GM23248 (cell line): ENCODE results near the gene GATAD2B. TPM values are rescaled to one million over a fixed set of nuclear protein-coding genes. Genes with fewer than 3 reads are reported as not detected.

Experiments used
- DNase-seq: peaks from one replicate; pipeline ENCODE4 v3.0.0-alpha.2; 2015
- H2AFZ ChIP-seq: fragments of 200-600 bp; sonication (generic); 2 replicates; pipeline ENCODE4 v1.6.1; 2016; ENCODE audit warnings: antibody characterized with exemption
- H3F3A ChIP-seq: fragments of 200-600 bp; sonication (generic); 2 replicates; pipeline ENCODE4 v1.6.1; 2016; ENCODE audit warnings: mild to moderate bottlenecking, antibody characterized with exemption, mixed run types; ENCODE audit not compliant: insufficient read depth
- H3K27ac ChIP-seq: fragments of 200-600 bp; sonication (generic); 2 replicates; pipeline ENCODE4 v1.5.1; 2016; ENCODE audit warnings: mild to moderate bottlenecking
- H3K27me3 ChIP-seq: fragments of 200-600 bp; sonication (generic); replicated peaks from 2 replicates; pipeline ENCODE4 v1.6.1; 2016; ENCODE audit warnings: mild to moderate bottlenecking; ENCODE audit not compliant: insufficient read depth
- H3K36me3 ChIP-seq: fragments of 200-600 bp; sonication (generic); 2 replicates; pipeline ENCODE4 v1.6.1; 2016; ENCODE audit warnings: low read depth, mild to moderate bottlenecking
- H3K4me1 ChIP-seq: fragments of 200-600 bp; sonication (generic); 2 replicates; pipeline ENCODE4 v1.6.1; 2016; ENCODE audit warnings: mild to moderate bottlenecking; ENCODE audit not compliant: insufficient read depth
- H3K4me2 ChIP-seq: fragments of 200-600 bp; sonication (generic); one replicate; pipeline ENCODE4 v1.6.1; 2016; ENCODE audit warnings: mild to moderate bottlenecking; ENCODE audit not compliant: unreplicated experiment
- H3K4me3 ChIP-seq: fragments of 200-600 bp; sonication (generic); 2 replicates; pipeline ENCODE4 v1.5.1; 2016; ENCODE audit warnings: mild to moderate bottlenecking
- H3K79me2 ChIP-seq: fragments of 200-600 bp; sonication (generic); 2 replicates; pipeline ENCODE4 v1.6.1; 2016; ENCODE audit warnings: mild to moderate bottlenecking; ENCODE audit not compliant: insufficient read depth
- H3K9ac ChIP-seq: fragments of 200-600 bp; sonication (generic); 2 replicates; pipeline ENCODE4 v1.6.1; 2016; ENCODE audit warnings: mild to moderate bottlenecking
- H3K9me2 ChIP-seq: fragments of 200-600 bp; sonication (generic); 2 replicates; pipeline ENCODE4 v1.6.1; 2016; ENCODE audit warnings: mixed run types, mild to moderate bottlenecking, moderate library complexity; ENCODE audit not compliant: insufficient read depth
- H3K9me3 ChIP-seq: fragments of 200-600 bp; sonication (generic); one replicate; pipeline ENCODE4 v1.6.1; 2017; ENCODE audit warnings: low read depth
- H4K20me1 ChIP-seq: fragments of 200-600 bp; sonication (generic); 2 replicates; pipeline ENCODE4 v1.6.0; 2016; ENCODE audit not compliant: insufficient read depth
- EZH2 ChIP-seq: fragments of 200-600 bp; sonication (generic); IDR thresholded peaks from 2 replicates; pipeline ENCODE4 v1.6.1; 2018; ENCODE audit warnings: antibody characterized with exemption, mild to moderate bottlenecking; ENCODE audit not compliant: insufficient read depth, poor library complexity, severe bottlenecking
- EZH2phosphoT487 ChIP-seq: fragments of 200-600 bp; sonication (generic); IDR thresholded peaks from 2 replicates; pipeline ENCODE4 v1.6.1; 2018; ENCODE audit warnings: antibody characterized with exemption, moderate library complexity, mild to moderate bottlenecking, low read depth; ENCODE audit not compliant: insufficient read depth
- WGBS, 2 experiments: methylation state at CpG; one replicate each; pipeline ENCODE4 v1.1.6; 2015 to 2017; ENCODE audit warnings: low lambda C conversion rate in 2 of 2, low coverage in 1 of 2; ENCODE audit errors: missing lambda C conversion rate in 2 of 2; 5-methylcytosine and 5-hydroxymethylcytosine counted together
- in situ Hi-C: fragments of 300-500 bp; cut with MboI; formaldehyde crosslinking; loops from 2 replicates; pipeline ENCODE4 v1.15.0; 2020
- polyA plus RNA-seq: library from polyadenylated mRNA; unstranded; fragments of >200 nt; fragmentation: Nextera tagmentation; extraction: Ambion mirVana; gene quantifications from 2 replicates; pipeline ENCODE4 v1.2.1, GENCODE V29; 2016
- total RNA-seq: library from RNA; depleted of rRNA; stranded (reverse); fragments of >200 nt; shearing (Covaris generic); gene quantifications from 2 replicates; pipeline ENCODE4 v1.2.3, GENCODE V29; 2014

GATAD2B gene
- total and polyA plus RNA-seq, 2 experiments from 2014 or later: 3.3 to 3.9 TPM

DNA sequence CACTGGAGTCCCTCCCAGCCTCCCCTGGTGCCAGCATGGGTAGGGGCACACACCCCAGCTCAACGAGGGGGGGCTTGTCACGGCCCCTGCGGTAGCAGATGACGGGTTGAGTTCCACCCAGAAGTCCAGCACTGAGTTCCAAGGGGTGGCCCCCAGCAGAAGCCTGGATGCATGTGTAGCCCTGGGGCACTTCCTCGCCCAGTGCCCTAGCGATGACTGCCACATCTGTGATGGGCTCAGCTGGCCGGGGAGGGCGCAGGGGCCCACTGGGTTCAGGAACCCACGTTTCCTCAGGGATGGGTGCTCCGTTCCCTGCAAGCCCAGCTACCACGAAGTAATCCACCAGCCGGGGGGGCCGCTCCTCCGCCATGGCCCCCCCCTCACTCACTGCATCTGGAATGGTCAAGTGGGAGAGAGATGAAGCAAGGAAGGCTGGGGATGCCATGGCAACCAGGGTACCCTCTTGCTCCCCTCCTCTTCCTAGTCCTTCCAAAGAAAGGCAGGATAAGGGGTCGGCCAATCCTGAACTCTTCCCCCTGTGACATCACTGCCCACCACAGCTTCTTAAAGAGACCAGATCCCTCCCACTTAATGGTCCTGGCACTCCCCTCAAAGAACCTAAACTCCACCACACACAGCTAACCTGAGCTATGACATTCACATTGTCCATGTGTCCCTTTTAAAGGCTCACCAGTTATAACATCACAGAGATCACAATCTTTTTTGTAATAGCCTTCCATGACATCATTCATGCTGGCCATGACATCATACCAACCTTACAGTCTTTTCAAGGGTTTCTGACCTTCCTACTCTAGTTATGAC is 21.4 kb upstream of the GATAD2B start:
- H3K36me3 ChIP-seq: no peaks in the 10 kb centered on the region
- peak; percentile 32 for DNase-seq
- H4K20me1 ChIP-seq: no peaks in the 10 kb centered on the region
- no peaks in the 10 kb centered on the region for H3K9me3 ChIP-seq
- no peak overlapping the region for H3K9ac ChIP-seq
- H3K27me3 ChIP-seq: no peaks in the 10 kb centered on the region
- no peak overlapping the region for H2AFZ ChIP-seq
- peaks cover 3% of the 10 kb centered on the region; the same call in 1 of the 2 replicates for H3K4me1 ChIP-seq
- H3K79me2 ChIP-seq: peaks cover 22% of the 10 kb centered on the region
- H3K4me2 ChIP-seq: no peak overlapping the region
- TF ChIP-seq EZH2 (no peak), EZH2phosphoT487 (no peak)
- 0 out of 2 replicates have a peak, but pooled peaks cover 6% of the 10 kb centered on the region for H3F3A ChIP-seq
- no peak overlapping the region for H3K4me3 ChIP-seq
- no peak overlapping the region for H3K27ac ChIP-seq
- WGBS, 2 experiments: 84 to 87% methylated on average over 15 of the region's 15 CpGs
- no peaks in the 10 kb centered on the region for H3K9me2 ChIP-seq
- in situ Hi-C loops: no loop called here

DNA sequence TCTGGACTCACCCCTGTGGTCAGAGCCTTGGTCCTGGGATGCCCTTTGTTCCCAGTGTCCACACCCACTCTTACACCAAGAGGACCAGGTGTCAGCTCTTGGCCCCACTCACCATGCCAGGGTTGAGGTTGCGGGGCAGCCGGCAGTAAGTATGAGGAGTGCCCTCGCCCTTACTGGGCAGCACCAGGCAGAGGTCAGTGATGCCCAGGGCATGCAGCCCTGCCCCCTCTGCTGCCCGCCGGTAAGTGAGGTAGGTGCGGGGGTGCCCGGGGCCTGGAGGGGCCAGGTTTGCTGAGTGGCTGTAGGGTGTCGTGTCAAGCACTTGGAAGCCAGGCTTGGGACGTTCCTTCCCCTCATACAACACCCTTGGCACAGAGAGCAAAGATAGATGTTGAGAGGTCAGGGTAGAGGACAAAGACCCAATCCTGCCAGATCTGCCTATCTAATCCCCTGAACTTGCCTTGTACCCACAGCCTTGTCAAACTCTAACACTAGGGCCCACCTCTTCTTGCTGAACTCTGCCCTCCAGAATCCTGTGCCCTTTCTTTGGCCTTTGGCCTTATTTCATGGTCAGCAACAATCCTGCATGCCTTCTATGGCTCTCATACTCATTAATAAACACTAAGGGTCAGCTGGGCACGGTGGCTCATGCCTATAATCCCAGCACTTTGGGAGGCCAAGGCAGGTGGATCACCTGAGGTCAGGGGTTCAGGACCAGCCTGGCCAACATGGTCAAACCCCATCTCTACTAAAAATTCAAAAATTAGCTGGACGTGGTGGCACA is 20.2 kb upstream of the GATAD2B start:
- no peaks in the 10 kb centered on the region for H3K9me2 ChIP-seq
- H3K9me3 ChIP-seq: no peaks in the 10 kb centered on the region
- in situ Hi-C loops: no loop called here
- H3K79me2 ChIP-seq: peaks cover 22% of the 10 kb centered on the region
- no peak for TF ChIP-seq EZH2phosphoT487
- TF ChIP-seq EZH2: no peak
- 93 to 96% methylated on average over 11 of the region's 11 CpGs for WGBS, 2 experiments
- H3K27me3 ChIP-seq: no peaks in the 10 kb centered on the region
- H2AFZ ChIP-seq: no peak overlapping the region
- H3K27ac ChIP-seq: no peak overlapping the region
- no peak for DNase-seq
- H3K36me3 ChIP-seq: no peaks in the 10 kb centered on the region
- peaks cover 3% of the 10 kb centered on the region; the same call in 1 of the 2 replicates for H3K4me1 ChIP-seq
- no peaks in the 10 kb centered on the region for H4K20me1 ChIP-seq
- no peak overlapping the region for H3K4me2 ChIP-seq
- no peak overlapping the region for H3K9ac ChIP-seq
- 0 out of 2 replicates have a peak, but pooled peaks cover 3% of the 10 kb centered on the region for H3F3A ChIP-seq
- H3K4me3 ChIP-seq: no peak overlapping the region

DNA sequence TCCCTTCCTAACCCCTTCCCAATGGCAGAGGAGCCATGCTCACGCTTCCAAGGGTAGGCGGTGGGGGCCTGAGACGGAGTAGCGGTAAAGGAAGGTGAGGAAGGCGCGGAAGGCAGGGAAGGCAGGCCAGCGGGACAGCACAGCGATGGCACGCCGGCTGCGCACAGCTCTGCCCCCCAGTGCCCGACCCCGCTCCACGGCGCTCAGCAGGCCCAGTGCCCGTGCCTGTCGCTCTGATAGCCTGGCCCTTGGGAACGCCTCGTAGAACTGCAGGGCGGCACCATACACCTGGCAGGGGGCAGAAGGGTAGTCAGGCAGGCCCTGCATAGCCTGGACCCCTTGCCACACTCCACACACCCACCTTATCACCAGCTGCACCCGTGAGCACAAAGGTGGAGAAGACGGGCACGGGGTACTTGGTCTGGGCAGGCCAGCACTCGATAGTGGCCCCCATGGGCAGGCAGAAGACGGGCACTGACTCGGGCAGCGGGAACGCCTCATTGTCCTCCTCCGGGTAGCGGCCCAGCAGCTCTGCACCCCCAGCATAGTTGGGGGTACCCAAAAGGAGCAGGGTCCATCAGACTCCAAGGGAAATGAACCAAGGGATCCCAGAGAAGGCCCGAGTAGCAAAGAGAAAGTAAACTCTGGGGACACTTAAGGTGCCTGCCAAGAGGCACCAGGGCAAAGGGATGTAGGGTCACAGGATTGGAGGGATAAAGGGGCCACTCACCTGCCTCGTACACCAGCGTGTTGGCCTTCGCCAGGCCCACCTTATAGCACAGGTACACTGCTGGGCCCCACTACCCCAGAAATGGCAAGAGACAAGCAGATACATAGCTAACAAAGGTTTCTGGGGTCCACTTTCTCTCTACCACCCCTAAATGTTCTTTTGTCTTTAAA is 19.3 kb upstream of the GATAD2B start:
- H2AFZ ChIP-seq: no peak overlapping the region
- no peaks in the 10 kb centered on the region; the same call in 1 of the 2 replicates for H3K36me3 ChIP-seq
- H3K9me3 ChIP-seq: no peaks in the 10 kb centered on the region
- no peak overlapping the region for H3K9ac ChIP-seq
- H3K4me2 ChIP-seq: no peak overlapping the region
- H3K27ac ChIP-seq: no peak overlapping the region
- H3K4me3 ChIP-seq: no peak overlapping the region
- 93 to 94% methylated on average over 30 to 34 of the region's 34 CpGs for WGBS, 2 experiments
- H4K20me1 ChIP-seq: no peaks in the 10 kb centered on the region
- H3F3A ChIP-seq: no peaks in the 10 kb centered on the region
- H3K27me3 ChIP-seq: no peaks in the 10 kb centered on the region
- in situ Hi-C loops: no loop called here
- H3K4me1 ChIP-seq: peaks cover 3% of the 10 kb centered on the region; the same call in 1 of the 2 replicates
- no peaks in the 10 kb centered on the region for H3K9me2 ChIP-seq
- H3K79me2 ChIP-seq: peaks cover 22% of the 10 kb centered on the region
- DNase-seq: no peak
- TF ChIP-seq EZH2 (no peak), EZH2phosphoT487 (no peak)

DNA sequence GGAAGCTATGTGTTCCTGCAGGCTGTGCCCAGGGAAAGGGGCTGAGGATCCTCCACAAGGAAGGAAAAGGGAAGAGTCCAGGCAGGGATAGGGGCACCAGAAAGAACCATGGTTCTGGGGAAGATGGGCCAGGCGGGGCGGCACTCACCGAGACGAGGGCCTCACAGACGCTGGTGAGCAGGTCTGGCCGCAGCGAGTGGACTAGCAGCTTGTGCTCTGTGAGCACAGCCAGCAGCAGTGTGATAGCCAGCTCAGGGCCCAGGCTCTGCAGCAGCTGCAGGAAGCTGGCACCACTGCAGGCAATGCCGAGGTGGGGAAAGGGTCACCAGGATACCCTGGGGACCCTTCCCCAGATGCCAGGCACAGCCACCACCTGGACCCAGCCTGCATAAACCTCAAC is 18.0 kb upstream of the GATAD2B start:
- H3K79me2 ChIP-seq: peaks cover 22% of the 10 kb centered on the region
- no peak overlapping the region for H3K27ac ChIP-seq
- H3K4me2 ChIP-seq: no peak overlapping the region
- no peak overlapping the region for H2AFZ ChIP-seq
- no peak overlapping the region for H3K4me3 ChIP-seq
- no peaks in the 10 kb centered on the region; the same call in 1 of the 2 replicates for H3K36me3 ChIP-seq
- in situ Hi-C loops: no loop called here
- no peak overlapping the region for H3K9ac ChIP-seq
- no peak for DNase-seq
- H3K27me3 ChIP-seq: no peaks in the 10 kb centered on the region
- H3F3A ChIP-seq: no peaks in the 10 kb centered on the region
- H4K20me1 ChIP-seq: no peaks in the 10 kb centered on the region
- WGBS, 2 experiments: 76 to 95% methylated on average over 3 to 8 of the region's 8 CpGs
- peaks cover 3% of the 10 kb centered on the region; the same call in 1 of the 2 replicates for H3K4me1 ChIP-seq
- no peaks in the 10 kb centered on the region for H3K9me2 ChIP-seq
- H3K9me3 ChIP-seq: no peaks in the 10 kb centered on the region
- TF ChIP-seq EZH2phosphoT487: no peak
- TF ChIP-seq EZH2: no peak
